K562 (cell line): ENCODE results near the gene GNG11. TPM values are rescaled to one million over a fixed set of nuclear protein-coding genes. Genes with fewer than 3 reads are reported as not detected.
A peak's percentile ranks its signal among the peaks of the same experiment; 100 is the strongest.

Experiments
- ATAC-seq: fragments of 200-7000 bp; cut with Tn5 transposase; 3 replicates; pipeline ENCODE4 v1.9.1; 2020; ENCODE audit warnings: moderate library complexity
- Bru-seq: library from RNA; stranded (reverse); fragments of 400-500 nt; gene quantifications from one replicate; lab custom pipeline; 2021; lab: Mats Ljungman, UMichigan
- BruChase-seq, 2 experiments: library from RNA; stranded (reverse); fragments of 400-500 nt; gene quantifications; one replicate each; lab custom pipeline; 2021; lab: Mats Ljungman, UMichigan
- BruUV-seq: library from RNA; stranded (reverse); fragments of 400-500 nt; replicated peaks from 2 replicates; lab custom pipeline; 2021; lab: Mats Ljungman, UMichigan
- CTCF ChIA-PET: fragments of 300-600 bp; formaldehyde crosslinking; extraction: SDS; loops from one replicate; lab custom pipeline; 2021; ENCODE audit warnings: low intra/inter-chr PET ratio; lab: Yijun Ruan, JAX
- POLR2A ChIA-PET: fragments of 300-600, 350-650 bp; sonication (Branson Sonifier 250); formaldehyde crosslinking; extraction: SDS; loops from one replicate; lab custom pipeline; 2021; ENCODE audit warnings: antibody characterized with exemption, inconsistent platforms; lab: Yijun Ruan, JAX
- DNase-seq, 4 experiments: peaks; one replicate each; pipeline versions ENCODE4 v3.0.0 to v3.0.0-alpha.2; 2011 to 2018; ENCODE audit warnings: low spot score in 3 of 4, mixed read lengths in 3 of 4; ENCODE audit errors: extremely low read depth in 1 of 4
- FAIRE-seq: peaks from 2 replicates; lab custom pipeline; 2011; peaks lifted over from hg19 to GRCh38; lab: Jason Lieb, UNC
- H2AFZ ChIP-seq: 2 replicates; pipeline ENCODE4 v1.6.0; 2011; ENCODE audit warnings: low read depth, low read length, control low read depth, inconsistent platforms
- H3K27ac ChIP-seq: fragments of 200-600 bp; 3 replicates; pipeline ENCODE4 v1.8.0; 2011; ENCODE audit warnings: low read depth, mild to moderate bottlenecking, control low read depth, inconsistent platforms, low read length, moderate library complexity, mixed read lengths; ENCODE audit errors: extremely low read depth
- H3K27me3 ChIP-seq, 2 experiments: fragments of 300-600 bp in 1 of 2; 2 replicates in 1 of 2; 3 replicates in 1 of 2; pipeline versions ENCODE4 v1.6.0 to v1.8.0; 2011; ENCODE audit warnings: inconsistent platforms in 2 of 2, low read length in 2 of 2, mild to moderate bottlenecking in 1 of 2, mixed read lengths in 1 of 2, moderate library complexity in 1 of 2; ENCODE audit not compliant: control insufficient read depth in 2 of 2, insufficient read depth in 2 of 2
- H3K36me3 ChIP-seq: fragments of 300-600 bp; 3 replicates; pipeline ENCODE4 v1.8.0; 2011; ENCODE audit warnings: mild to moderate bottlenecking, low read length, inconsistent platforms; ENCODE audit not compliant: control insufficient read depth, insufficient read depth
- H3K4me1 ChIP-seq, 2 experiments: fragments of 200-600 bp in 1 of 2; replicated peaks in 1 of 2; 2 replicates in 1 of 2; 3 replicates in 1 of 2; pipeline versions ENCODE4 v1.5.1 to v1.8.0; 2011; ENCODE audit warnings: inconsistent platforms in 2 of 2, low read length in 2 of 2, mild to moderate bottlenecking in 1 of 2, mixed read lengths in 1 of 2, moderate library complexity in 1 of 2; ENCODE audit not compliant: control insufficient read depth in 2 of 2, insufficient read depth in 2 of 2
- H3K4me2 ChIP-seq: 2 replicates; pipeline ENCODE4 v1.6.1; 2011; ENCODE audit warnings: low read length, control low read depth, inconsistent platforms, mixed read lengths; ENCODE audit not compliant: insufficient read depth
- H3K4me3 ChIP-seq: fragments of 200-600 bp; sonication (generic), shearing (Covaris generic); 2 replicates; pipeline ENCODE4 v1.5.1; 2016; ENCODE audit warnings: control low read depth, inconsistent platforms
- H3K79me2 ChIP-seq: fragments of 200-600 bp; 3 replicates; pipeline ENCODE4 v1.8.0; 2011; ENCODE audit warnings: low read length, inconsistent platforms; ENCODE audit not compliant: control insufficient read depth, insufficient read depth
- H3K9ac ChIP-seq, 2 experiments: 2 replicates each; pipeline versions ENCODE4 v1.6.0 to v1.6.1; 2011; ENCODE audit warnings: low read depth in 2 of 2, low read length in 2 of 2, control low read depth in 1 of 2, inconsistent platforms in 1 of 2, mild to moderate bottlenecking in 1 of 2, mixed read lengths in 1 of 2; ENCODE audit not compliant: insufficient read depth in 1 of 2
- H3K9me1 ChIP-seq: one replicate; pipeline ENCODE4 v1.6.0; 2011; ENCODE audit warnings: inconsistent platforms, mild to moderate bottlenecking, low read length, moderate library complexity; ENCODE audit not compliant: control insufficient read depth, insufficient read depth
- H3K9me3 ChIP-seq: replicated peaks from 2 replicates; pipeline ENCODE4 v1.5.1; 2011; ENCODE audit warnings: low read depth, low read length, inconsistent platforms; ENCODE audit not compliant: control insufficient read depth, insufficient read depth
- H4K20me1 ChIP-seq: replicated peaks from 2 replicates; pipeline ENCODE4 v1.6.1; 2011; ENCODE audit warnings: low read length, inconsistent platforms, mixed read lengths; ENCODE audit not compliant: control insufficient read depth, insufficient read depth
- DMBX1 ChIP-seq: fragments of 250-450 bp; sonication (Bioruptor Pico); IDR thresholded peaks from 2 replicates; pipeline ENCODE4 v1.8.0; 2022; ENCODE audit warnings: inconsistent platforms, mild to moderate bottlenecking, moderate library complexity, borderline replicate concordance
- LCOR ChIP-seq: sonication (generic); formaldehyde crosslinking; IDR thresholded peaks from 2 replicates; pipeline ENCODE4 v1.8.0; 2022; ENCODE audit warnings: mild to moderate bottlenecking, missing genetic modification reagents
- WGBS: fragments of 100-300 bp; shearing (Covaris generic); methylation state at CpG from one replicate; pipeline ENCODE4 v1.1.6; 2016; ENCODE audit warnings: low coverage, mixed read lengths; ENCODE audit not compliant: insufficient coverage; ENCODE audit errors: missing lambda C conversion rate; 5-methylcytosine and 5-hydroxymethylcytosine counted together
- in situ Hi-C: fragments of 300-500 bp; cut with MboI; formaldehyde crosslinking; loops from 4 replicates; pipeline ENCODE4 v1.15.0; 2018; ENCODE audit warnings: inconsistent platforms, mixed read lengths
- intact Hi-C: fragments of 100-400 bp; cut with micrococcal nuclease; formaldehyde crosslinking; loops from 2 replicates; pipeline ENCODE4 v1.14.2; 2022
- long read RNA-seq, 3 experiments: library from polyadenylated mRNA in 2 of 3; library from RNA in 1 of 3; unstranded in 2 of 3; stranded (forward) in 1 of 3; transcript quantifications; one replicate each; pipeline ENCODE4 v2.0.0, GENCODE V29; 2019 to 2022
- polyA minus RNA-seq, 3 experiments: library from RNA; depleted of rRNA, polyadenylated mRNA; stranded (reverse); fragments of >200 nt; gene quantifications; 2 replicates each; pipeline ENCODE4 v1.2.3, GENCODE V29; 2011
- polyA plus RNA-seq, 8 experiments: library from polyadenylated mRNA; depleted of rRNA in 4 of 8; stranded (reverse) in 5 of 8; unstranded in 3 of 8; fragments of >200 nt; fragmentation: Nextera tagmentation in 2 of 8; fragmentation: Illumina TruSeq in 1 of 8; extraction: Ambion mirVana in 2 of 8; extraction: Trizol in 1 of 8; gene quantifications; 2 replicates each; pipeline versions ENCODE4 v1.2.1 to v1.2.3, GENCODE V29; 2011 to 2014; ENCODE audit warnings: inconsistent platforms in 1 of 8, missing spikeins in 1 of 8
- total RNA-seq, 7 experiments: library from RNA; depleted of rRNA in 6 of 7; stranded (reverse); fragments of >200 nt in 6 of 7; fragmentation: Illumina TruSeq in 2 of 7; extraction: Trizol in 2 of 7; gene quantifications; 2 replicates each; pipeline versions ENCODE4 v1.2.1 to v1.2.3, GENCODE V29; 2011 to 2021; ENCODE audit warnings: low replicate concordance in 1 of 7
- TF ChIP-seq, protein P1 (sequence below): fragments of 250-450 bp; sonication (Bioruptor Pico); IDR thresholded peaks from 2 replicates; pipeline ENCODE4 v1.6.1; 2021; ENCODE audit warnings: mild to moderate bottlenecking

GNG11 gene
- total RNA-seq (2011; cell fraction: chromatin; rRNA removed; ENCODE audit: low replicate concordance): not detected in 2 replicates
- total RNA-seq (2011; cell fraction: nucleolus; rRNA removed): not detected in 2 replicates
- not detected in 2 replicates for total RNA-seq (2011; cell fraction: nucleoplasm; rRNA removed)
- total RNA-seq (2014; rRNA removed) (not detected in 2 replicates), total RNA-seq (2014; rRNA removed; fragmentation: Illumina TruSeq; extraction: Trizol) (not detected in 2 replicates), total RNA-seq (2015; rRNA removed; fragmentation: Illumina TruSeq; extraction: Trizol) (not detected in 2 replicates), total RNA-seq (2021) (not detected in 2 replicates), polyA plus RNA-seq (2011; rRNA removed) (0.06 TPM in 1 of 2 replicates, not detected in the other), polyA plus RNA-seq (2014; fragmentation: Illumina TruSeq; extraction: Trizol) (not detected in 2 replicates), polyA plus RNA-seq (2014; fragmentation: Nextera tagmentation; extraction: Ambion mirVana) (not detected), polyA plus RNA-seq (2014; rRNA removed) (not detected in 2 replicates), polyA minus RNA-seq (2011; rRNA and poly(A)+ RNA removed) (not detected in 2 replicates), Bru-seq, nascent RNA (percentile 15 among the genes with signal in this experiment), BruChase-seq, experiment 1, labeled RNA remaining after a 2-hour chase (percentile 11 among the genes with signal in this experiment), BruChase-seq, experiment 2, labeled RNA remaining after a 6-hour chase (not detected)
- 0.03 TPM in 2 replicates for polyA plus RNA-seq (2011; cell fraction: cytosol; rRNA removed)
- not detected in 2 replicates for polyA plus RNA-seq (2011; cell fraction: nucleus; rRNA removed)
- not detected in 2 replicates for polyA plus RNA-seq (2012)
- polyA minus RNA-seq (2011; cell fraction: cytosol; rRNA and poly(A)+ RNA removed): not detected in 2 replicates
- polyA minus RNA-seq (2011; cell fraction: nucleus; rRNA and poly(A)+ RNA removed): not detected in 2 replicates
- long read RNA-seq, experiment 1: 0 reads
- long read RNA-seq, experiment 2: 0 reads
- long read RNA-seq, experiment 3: 0 reads

DNA sequence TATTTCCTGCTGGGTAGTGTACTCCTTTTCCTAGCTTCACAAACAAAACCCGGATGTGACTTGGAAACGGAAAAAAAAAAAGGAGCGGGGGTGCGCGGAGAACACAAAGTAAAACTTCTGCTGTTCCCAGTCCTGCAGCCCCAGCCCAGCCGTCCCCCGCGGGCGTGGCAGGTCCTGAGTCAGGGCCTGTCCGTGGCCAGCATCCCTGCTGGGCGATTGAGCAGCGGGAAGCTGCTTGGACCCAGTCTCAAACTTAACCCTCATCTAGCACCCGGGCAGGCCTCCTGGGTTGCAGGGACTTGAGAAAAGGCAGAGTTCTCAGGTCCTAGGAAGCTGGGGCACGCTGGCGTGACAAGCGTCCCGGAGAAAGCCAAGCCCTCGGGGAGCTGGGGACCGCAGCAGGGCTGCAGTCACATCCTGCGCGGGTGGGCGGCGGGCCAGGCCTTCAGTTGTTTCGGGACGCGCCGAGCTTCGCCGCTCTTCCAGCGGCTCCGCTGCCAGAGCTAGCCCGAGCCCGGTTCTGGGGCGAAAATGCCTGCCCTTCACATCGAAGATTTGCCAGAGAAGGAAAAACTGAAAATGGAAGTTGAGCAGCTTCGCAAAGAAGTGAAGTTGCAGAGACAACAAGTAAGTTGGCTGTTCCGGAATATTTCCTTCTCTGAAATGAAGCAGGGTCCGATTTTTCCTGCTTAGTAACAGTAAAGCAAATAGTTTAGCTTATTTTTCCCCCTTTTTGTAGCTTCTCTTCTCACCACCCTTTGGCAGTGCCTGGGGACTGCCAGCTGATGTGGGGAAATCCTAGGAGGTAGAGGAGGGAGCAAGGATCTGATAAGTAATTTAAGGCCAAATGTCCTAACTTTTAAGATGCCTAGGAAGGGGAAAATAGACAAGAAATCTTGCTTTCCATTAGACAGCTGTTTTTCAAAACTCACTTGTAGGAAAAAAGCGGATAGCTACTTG is at the start of gene GNG11:
TSS of gene GNG11 (plus strand) at position 129 of the 960 bp plus-strand sequence. CDS start at position 532, 403 bp downstream.
- H3K9ac ChIP-seq: peak within 1 kb of the TSS in 1 of 2 experiments; percentile 79; a peak in 2 of 4 replicates
- no peaks in the 10 kb centered on the region for H3K9me3 ChIP-seq
- WGBS: 3% methylated on average over 39 of the region's 39 CpGs

More for the DNA sequence above, at the start of gene GNG11:
- CTCF ChIA-PET: interaction anchor here (0.7 kb wide), 1 partner anchor 19 kb away, joined by 3 read pairs; no protein-coding TSS in a partner anchor
- TF ChIP-seq, protein P1, sequence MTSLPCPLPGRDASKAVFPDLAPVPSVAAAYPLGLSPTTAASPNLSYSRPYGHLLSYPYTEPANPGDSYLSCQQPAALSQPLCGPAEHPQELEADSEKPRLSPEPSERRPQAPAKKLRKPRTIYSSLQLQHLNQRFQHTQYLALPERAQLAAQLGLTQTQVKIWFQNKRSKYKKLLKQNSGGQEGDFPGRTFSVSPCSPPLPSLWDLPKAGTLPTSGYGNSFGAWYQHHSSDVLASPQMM (CRISPR knock-in tag): no peak
- TF ChIP-seq LCOR (CRISPR knock-in tag): 0 out of 2 replicates have a peak, but pooled peaks have one; percentile 15
- TF ChIP-seq DMBX1 (CRISPR knock-in tag): 0 out of 2 replicates have a peak, but pooled peaks have one; percentile 29
- TF ChIP-seq, all 486 proteins: peak for 2
- Histone ChIP-seq H3K4me1 (peaks cover 0 to 7% of the 10 kb centered on the region in 2 experiments; a peak in 2 of 5 replicates), H4K20me1 (no peaks in the 10 kb centered on the region), H3K27ac (no peak within 1 kb of the TSS), H3K79me2 (no peaks in the 10 kb centered on the region), H3K36me3 (no peaks in the 10 kb centered on the region), H3K9me1 (no peaks in the 10 kb centered on the region), H3K27me3 (peaks cover 14 to 25% of the 10 kb centered on the region in 2 experiments; a peak in 4 of 5 replicates), H3K4me2 (peak within 1 kb of the TSS; percentile 34), H3K4me3 (no peak within 1 kb of the TSS), H2AFZ (peak within 1 kb of the TSS; percentile 22; the same call in 1 of the 2 replicates)
- DNase-seq: peak in 1 of 4 experiments; percentile 25
- intact Hi-C loops: no loop called here
- FAIRE-seq: no peak
- BruUV-seq: no TSS peak
- POLR2A ChIA-PET: interaction anchor here (0.7 kb wide), 1 partner anchor 206 kb away, joined by 3 read pairs; no protein-coding TSS in a partner anchor
- peak; percentile 77 for ATAC-seq
- in situ Hi-C loops: no loop called here
